GM19025 (cell line): Measurements from ENCODE around the gene CATSPER2.
"Not testable (repeated sequence)": the region's sequence is repeated elsewhere in the genome, so short reads cannot be mapped to it uniquely, and the experiment has no call there.

Experiments
- ATAC-seq: cut with Tn5 transposase; IDR thresholded peaks from one replicate; pipeline ENCODE4 v1.9.1; 2021; ENCODE audit warnings: mild to moderate bottlenecking, low read depth, moderate library complexity; ENCODE audit not compliant: unreplicated experiment

CATSPER2 gene

DNA sequence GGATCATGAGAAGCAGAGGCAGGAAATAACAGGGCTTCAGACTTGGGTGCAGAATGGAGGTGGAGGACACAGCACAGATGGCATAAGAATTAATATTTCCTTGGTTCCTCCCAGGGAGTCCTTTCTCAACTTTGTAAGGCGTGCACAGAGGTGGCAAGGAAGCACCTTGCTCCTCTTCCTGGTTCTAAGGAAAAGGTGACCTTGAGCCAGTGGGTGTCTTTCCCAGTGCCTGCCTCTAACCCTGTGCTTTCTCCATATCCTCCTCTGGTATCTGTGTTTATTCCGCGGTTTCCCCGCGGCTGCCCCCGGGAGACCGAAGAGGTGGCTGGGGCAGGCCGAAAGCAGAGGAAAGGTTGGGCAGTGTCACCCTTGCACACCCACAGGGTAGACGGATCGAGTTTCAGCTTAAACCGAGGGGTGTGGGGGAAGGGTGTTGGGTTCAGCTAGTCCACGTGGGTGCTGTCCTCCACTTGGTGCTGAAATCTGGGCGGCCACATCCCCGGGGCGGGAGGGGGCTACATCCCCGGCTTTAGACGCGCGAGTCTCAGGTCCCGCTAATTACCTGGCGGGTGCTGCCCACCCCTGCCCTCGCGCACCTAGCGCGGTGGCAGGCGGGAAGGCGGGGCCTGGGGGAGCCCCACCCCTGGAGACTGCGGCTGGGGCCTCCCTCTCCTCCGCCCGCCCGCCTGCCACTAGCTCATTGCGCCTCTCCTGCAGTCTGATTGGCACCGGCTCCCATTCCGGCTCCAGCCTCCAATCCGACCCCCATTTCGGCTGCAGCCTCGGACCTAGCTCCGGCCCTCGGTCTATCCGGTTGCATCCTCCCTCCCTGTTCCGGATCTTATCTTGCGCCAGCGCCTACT, 55.1 kb downstream of the CATSPER2 start, which contains the start of gene CKMT1B:
Gene CKMT1B (plus strand): TSS at position 700 of the 863 bp plus-strand sequence. CDS start 192 bp downstream, outside the sequence.
- ATAC-seq: not testable (repeated sequence)

- ATAC-seq: not testable (repeated sequence)
Observed at GRCh38 chr15:43592841-43593240, 55.8 kb downstream of the CATSPER2 start.

DNA sequence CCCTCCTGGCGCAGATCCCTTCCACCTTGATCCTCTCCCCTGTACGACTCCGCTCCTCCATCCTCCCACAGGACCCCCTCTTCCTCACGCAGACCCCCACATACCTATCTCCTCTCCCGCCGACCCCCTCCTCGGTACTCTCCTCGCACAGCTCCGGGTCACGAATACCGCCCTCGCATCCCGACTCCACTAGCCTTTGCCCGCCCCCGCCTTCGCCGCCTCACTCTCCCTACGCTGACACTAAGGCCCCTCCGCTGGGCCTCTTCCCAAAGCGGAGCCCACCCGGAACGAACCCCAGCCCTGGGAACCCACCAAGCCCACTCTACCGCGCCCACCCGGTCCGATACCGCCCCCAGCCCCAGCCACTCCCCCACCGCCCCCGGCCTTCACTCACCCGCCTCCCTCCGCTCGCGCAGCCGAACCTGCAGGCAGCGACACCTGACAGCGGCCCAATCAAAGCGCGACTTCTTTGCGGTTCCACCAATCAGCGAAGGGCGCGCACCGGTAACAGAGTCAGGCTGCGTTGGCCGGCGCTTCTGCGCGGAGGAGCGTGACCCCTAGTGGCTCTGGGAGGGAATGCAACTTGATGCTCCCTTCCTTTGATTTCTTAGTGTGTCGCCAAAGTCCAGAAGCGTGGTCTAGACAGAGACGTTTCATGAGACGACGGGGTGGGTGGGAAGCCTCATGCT, 58.7 kb downstream of the CATSPER2 start, which contains the start of gene PPIP5K1:
Gene PPIP5K1 (minus strand): TSS at position 431 of the 689 bp plus-strand sequence. CDS start 5,704 bp downstream, outside the sequence.
- ATAC-seq: peak; percentile 98
